ENCODE results near the gene LYST. TPM values are rescaled to one million over a fixed set of nuclear protein-coding genes. Genes with fewer than 3 reads are reported as not detected.

The LYST gene
- polyA plus RNA-seq, 3 donors, result 46.3 to 128 (median 67.9) TPM

DNA sequence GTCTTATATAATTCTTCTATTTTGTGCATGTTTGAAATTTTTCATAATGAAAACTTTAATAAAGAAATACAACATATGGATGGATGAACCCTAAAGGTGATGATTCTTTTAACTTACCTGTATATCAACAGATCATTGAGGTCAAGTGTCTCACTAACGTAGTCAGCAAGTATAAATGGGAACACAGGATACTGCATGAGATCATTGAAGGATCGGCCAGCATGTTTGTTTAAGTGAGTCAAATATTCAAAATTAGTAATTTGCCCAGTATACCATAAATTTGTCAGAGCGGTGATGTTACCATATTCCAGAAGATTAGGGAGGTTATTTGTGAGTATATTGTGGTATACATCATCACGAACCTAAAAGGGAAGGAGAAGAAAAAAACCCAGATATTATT, 146.2 kb downstream of the LYST start:
- DNase-seq, result no peak
- H3K9me3 Mint-ChIP-seq, result no peaks in the 10 kb centered on the region
- intact Hi-C loops (cut with micrococcal nuclease), result no loop called here
- H4K20me1 ChIP-seq (ENCODE audit: insufficient read depth, low read length), result peaks cover 99% of the 10 kb centered on the region
- H3K4me3 Mint-ChIP-seq, result no peak overlapping the region
- no peak overlapping the region for H3K27ac ChIP-seq (ENCODE audit: low read depth in 1 of 2, low read length in 2 of 2)
- H3K4me3 ChIP-seq (replicated peaks in 1 of 3; ENCODE audit: low read depth in 2 of 3, low read length in 3 of 3), result no peak overlapping the region
- TF ChIP-seq, protein P1, sequence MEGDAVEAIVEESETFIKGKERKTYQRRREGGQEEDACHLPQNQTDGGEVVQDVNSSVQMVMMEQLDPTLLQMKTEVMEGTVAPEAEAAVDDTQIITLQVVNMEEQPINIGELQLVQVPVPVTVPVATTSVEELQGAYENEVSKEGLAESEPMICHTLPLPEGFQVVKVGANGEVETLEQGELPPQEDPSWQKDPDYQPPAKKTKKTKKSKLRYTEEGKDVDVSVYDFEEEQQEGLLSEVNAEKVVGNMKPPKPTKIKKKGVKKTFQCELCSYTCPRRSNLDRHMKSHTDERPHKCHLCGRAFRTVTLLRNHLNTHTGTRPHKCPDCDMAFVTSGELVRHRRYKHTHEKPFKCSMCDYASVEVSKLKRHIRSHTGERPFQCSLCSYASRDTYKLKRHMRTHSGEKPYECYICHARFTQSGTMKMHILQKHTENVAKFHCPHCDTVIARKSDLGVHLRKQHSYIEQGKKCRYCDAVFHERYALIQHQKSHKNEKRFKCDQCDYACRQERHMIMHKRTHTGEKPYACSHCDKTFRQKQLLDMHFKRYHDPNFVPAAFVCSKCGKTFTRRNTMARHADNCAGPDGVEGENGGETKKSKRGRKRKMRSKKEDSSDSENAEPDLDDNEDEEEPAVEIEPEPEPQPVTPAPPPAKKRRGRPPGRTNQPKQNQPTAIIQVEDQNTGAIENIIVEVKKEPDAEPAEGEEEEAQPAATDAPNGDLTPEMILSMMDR (IDR thresholded peaks at IDR 0.05), result no peak
- H3K4me1 Mint-ChIP-seq, result no peaks in the 10 kb centered on the region
- peak overlapping the region in 1 of 7 donors; percentile 9 for H3K27ac Mint-ChIP-seq
- H3K27me3 ChIP-seq (ENCODE audit: control insufficient read depth in 2 of 2, insufficient read depth in 2 of 2, low read length in 2 of 2), result no peaks in the 10 kb centered on the region
- peaks cover 54 to 56% of the 10 kb centered on the region in 2 donors for H3K36me3 Mint-ChIP-seq
- H3K79me2 ChIP-seq (ENCODE audit: insufficient read depth, low read length), result peaks cover 42% of the 10 kb centered on the region
- H3K27me3 Mint-ChIP-seq (ENCODE audit: low read depth in 3 of 3), result no peaks in the 10 kb centered on the region
- no peak overlapping the region for H3K4me2 ChIP-seq (replicated peaks; ENCODE audit: extremely low read depth, low read length, poor library complexity, severe bottlenecking)
- H2AFZ ChIP-seq (ENCODE audit: insufficient read depth, low read depth, low read length, poor library complexity, severe bottlenecking), result no peak overlapping the region
- WGBS (ENCODE audit: insufficient coverage), result no CpG with 5 or more reads among the region's 4 CpGs
- H3K4me1 ChIP-seq (ENCODE audit: control insufficient read depth in 1 of 2, insufficient read depth in 2 of 2, low read length in 2 of 2), result no peaks in the 10 kb centered on the region
- H3K9ac ChIP-seq (ENCODE audit: insufficient read depth, low read length, poor library complexity, severe bottlenecking), result no peak overlapping the region
- no peaks in the 10 kb centered on the region for H3K9me3 ChIP-seq (replicated peaks in 1 of 2; ENCODE audit: control insufficient read depth in 1 of 2, insufficient read depth in 1 of 2, low read length in 2 of 2)
- peaks cover 95 to 100% of the 10 kb centered on the region in 2 donors for H3K36me3 ChIP-seq (replicated peaks in 1 of 2; ENCODE audit: control insufficient read depth in 1 of 2, insufficient read depth in 2 of 2, low read length in 2 of 2)

DNA sequence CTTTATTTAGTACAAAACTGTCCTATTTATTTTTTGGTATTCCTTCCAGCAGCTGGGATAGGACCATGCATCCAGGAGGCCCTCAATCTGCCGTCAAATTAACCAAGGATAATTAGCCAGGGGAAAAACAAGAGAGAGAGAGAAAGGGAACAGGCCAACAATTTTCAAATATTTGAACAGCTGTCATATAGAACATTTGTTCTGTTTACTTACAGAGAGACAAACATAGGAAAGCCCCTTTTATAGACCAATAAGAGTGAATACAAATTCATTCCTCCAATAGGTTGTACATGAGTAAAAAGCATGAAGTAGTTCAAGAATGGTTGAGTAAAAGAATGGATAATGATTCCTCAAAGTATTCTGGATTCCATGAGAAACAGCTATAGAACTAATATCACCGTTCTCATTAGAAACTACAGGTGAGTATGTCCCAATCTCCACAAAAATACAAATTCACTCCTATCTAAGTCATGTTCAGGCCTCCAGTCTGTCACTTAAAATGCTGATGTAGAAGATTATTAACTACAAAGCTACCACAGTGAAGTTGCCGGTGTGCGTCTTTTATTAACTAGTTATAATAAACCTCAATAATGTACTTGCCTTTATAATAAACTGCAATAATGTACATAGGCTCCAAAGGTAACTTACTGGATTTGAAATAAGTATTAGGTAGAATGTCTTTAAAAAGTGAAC, 152.4 kb downstream of the LYST start:
- Histone ChIP-seq H4K20me1 (ENCODE audit: insufficient read depth, low read length) (peaks cover 89% of the 10 kb centered on the region), H3K79me2 (ENCODE audit: insufficient read depth, low read length) (peaks cover 29% of the 10 kb centered on the region), H3K4me3 (replicated peaks in 1 of 3; ENCODE audit: low read depth in 2 of 3, low read length in 3 of 3) (no peak overlapping the region), H3K4me2 (replicated peaks; ENCODE audit: extremely low read depth, low read length, poor library complexity, severe bottlenecking) (no peak overlapping the region), H3K27ac (ENCODE audit: low read depth in 1 of 2, low read length in 2 of 2) (no peak overlapping the region), H3K27me3 (ENCODE audit: control insufficient read depth in 2 of 2, insufficient read depth in 2 of 2, low read length in 2 of 2) (no peaks in the 10 kb centered on the region), H3K36me3 (replicated peaks in 1 of 2; ENCODE audit: control insufficient read depth in 1 of 2, insufficient read depth in 2 of 2, low read length in 2 of 2) (peaks cover 93 to 97% of the 10 kb centered on the region in 2 donors), H3K9me3 (replicated peaks in 1 of 2; ENCODE audit: control insufficient read depth in 1 of 2, insufficient read depth in 1 of 2, low read length in 2 of 2) (no peaks in the 10 kb centered on the region), H3K9ac (ENCODE audit: insufficient read depth, low read length, poor library complexity, severe bottlenecking) (no peak overlapping the region), H2AFZ (ENCODE audit: insufficient read depth, low read depth, low read length, poor library complexity, severe bottlenecking) (no peak overlapping the region), H3K4me1 (ENCODE audit: control insufficient read depth in 1 of 2, insufficient read depth in 2 of 2, low read length in 2 of 2) (no peaks in the 10 kb centered on the region)
- TF ChIP-seq, protein P1 (IDR thresholded peaks at IDR 0.05), result no peak
- Mint-ChIP-seq H3K4me1 (no peaks in the 10 kb centered on the region), H3K27me3 (ENCODE audit: low read depth in 3 of 3) (no peaks in the 10 kb centered on the region), H3K36me3 (peaks cover 75 to 89% of the 10 kb centered on the region in 2 donors), H3K4me3 (no peak overlapping the region), H3K9me3 (no peaks in the 10 kb centered on the region), H3K27ac (peak overlapping the region in 4 of 7 donors; percentile 10 to 37 (median 28))
- WGBS (ENCODE audit: insufficient coverage), result 83% methylated on average over 1 of the region's 4 CpGs
- DNase-seq, result no peak
- intact Hi-C loops (cut with micrococcal nuclease), result loop anchor here (5.0 to 10.0 kb wide), 2 partner anchors 33 to 70 kb away; no protein-coding TSS in a partner anchor

Measured in CD14-positive monocyte (primary cell).